GM18520 (cell line): ENCODE data around the gene SLC35G6.
"Not testable (repeated sequence)": the region's sequence is repeated elsewhere in the genome, so short reads cannot be mapped to it uniquely, and the experiment has no call there.

ENCODE experiments used
- ATAC-seq: cut with Tn5 transposase; IDR thresholded peaks from one replicate; pipeline ENCODE4 v1.9.1; 2021; ENCODE audit not compliant: unreplicated experiment

SLC35G6 gene

GRCh38 chr17:7459961-7460545 is 21.2 kb upstream of the SLC35G6 start:
- ATAC-seq: no peak

GRCh38 chr17:7460850-7461660 is 20.2 kb upstream of the SLC35G6 start:
- ATAC-seq: no peak

GRCh38 chr17:7462474-7463371 is 18.5 kb upstream of the SLC35G6 start:
- no peak for ATAC-seq

- ATAC-seq: no peak
Measured at GRCh38 chr17:7463372-7463846, 17.8 kb upstream of the SLC35G6 start.

GRCh38 chr17:7464081-7464480 is 17.2 kb upstream of the SLC35G6 start:
- no peak for ATAC-seq

- ATAC-seq: no peak
Measured at GRCh38 chr17:7465597-7466275, 15.5 kb upstream of the SLC35G6 start.

- no peak for ATAC-seq
Measured at GRCh38 chr17:7466318-7466638, 15.0 kb upstream of the SLC35G6 start.

GRCh38 chr17:7466639-7467341 is 14.5 kb upstream of the SLC35G6 start:
- no peak for ATAC-seq

- ATAC-seq: no peak
Measured at GRCh38 chr17:7467498-7467897, 13.7 kb upstream of the SLC35G6 start.

- ATAC-seq: no peak
Measured at GRCh38 chr17:7468290-7468689, 13.0 kb upstream of the SLC35G6 start.

- ATAC-seq: no peak
Measured at GRCh38 chr17:7468804-7469389, 12.3 kb upstream of the SLC35G6 start.

GRCh38 chr17:7469843-7470242 is 11.4 kb upstream of the SLC35G6 start:
- not testable (repeated sequence) for ATAC-seq

GRCh38 chr17:7470457-7470973 is 10.7 kb upstream of the SLC35G6 start:
- not testable (repeated sequence) for ATAC-seq

GRCh38 chr17:7471729-7472128 is 9.5 kb upstream of the SLC35G6 start:
- ATAC-seq: no peak

- not testable (repeated sequence) for ATAC-seq
Measured at GRCh38 chr17:7474767-7475166, 6.5 kb upstream of the SLC35G6 start.

GRCh38 chr17:7475764-7476422 is 5.4 kb upstream of the SLC35G6 start:
- no peak for ATAC-seq

GRCh38 chr17:7476494-7476893 is 4.8 kb upstream of the SLC35G6 start:
- no peak for ATAC-seq

- no peak for ATAC-seq
Measured at GRCh38 chr17:7476951-7477350, 4.3 kb upstream of the SLC35G6 start.
